SK-N-SH (cell line): ENCODE results near the gene TMEM150C.

Experiments used
- EP300 ChIP-seq, 2 experiments: IDR thresholded peaks; 2 replicates each; pipeline versions ENCODE4 v1.4.0 to v1.6.1; 2012; ENCODE audit warnings: borderline replicate concordance in 1 of 2, low read depth in 1 of 2, low read length in 1 of 2
- MXI1 ChIP-seq: IDR thresholded peaks from 2 replicates; pipeline ENCODE4 v1.6.1; 2012; ENCODE audit warnings: mild to moderate bottlenecking, low read depth, low read length, improper control_type of control experiment
- RCOR1 ChIP-seq: fragments of 150-350 bp; IDR thresholded peaks from 2 replicates; pipeline ENCODE4 v1.6.1; 2017; ENCODE audit warnings: antibody characterized with exemption, low read length
- TF ChIP-seq, protein P1 (sequence below): fragments of 200-600 bp; sonication (generic); IDR thresholded peaks from 2 replicates; pipeline ENCODE4 v1.6.1; 2017; ENCODE audit warnings: antibody characterized with exemption, mild to moderate bottlenecking, moderate library complexity
- TF ChIP-seq, protein P2 (sequence below): IDR thresholded peaks from 2 replicates; pipeline ENCODE4 v1.6.1; 2012; ENCODE audit warnings: mild to moderate bottlenecking, low read depth, low read length, moderate library complexity

DNA sequence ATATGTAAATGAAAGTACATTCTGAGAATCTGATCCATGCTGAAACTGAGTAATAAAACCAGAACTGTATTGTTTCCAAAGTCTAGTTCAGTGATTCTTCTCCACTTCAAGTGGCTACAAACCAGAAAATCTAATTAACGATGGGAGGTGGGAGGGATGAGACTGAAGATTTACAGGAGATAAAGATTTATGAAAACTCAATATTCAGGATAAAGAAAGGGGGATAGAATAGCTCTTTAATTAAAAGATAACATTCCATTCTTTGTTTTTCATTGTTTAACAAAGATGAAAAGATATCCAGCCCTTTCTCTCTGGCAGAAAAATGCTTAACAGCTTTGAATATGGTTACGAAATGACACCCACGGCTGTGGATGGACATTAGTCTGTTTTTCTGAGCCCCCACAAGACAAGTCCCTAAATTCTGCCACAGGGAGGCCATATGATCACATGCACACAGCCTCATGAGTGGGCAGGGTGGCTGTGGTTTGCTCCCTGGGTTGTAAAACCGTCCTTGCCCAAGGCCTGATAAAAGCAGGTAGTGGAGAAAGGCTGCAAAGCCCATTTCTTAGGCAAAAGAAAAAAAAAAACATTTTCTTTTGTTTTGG lies 36.4 kb downstream of the TMEM150C start:
- TF ChIP-seq, protein P1, sequence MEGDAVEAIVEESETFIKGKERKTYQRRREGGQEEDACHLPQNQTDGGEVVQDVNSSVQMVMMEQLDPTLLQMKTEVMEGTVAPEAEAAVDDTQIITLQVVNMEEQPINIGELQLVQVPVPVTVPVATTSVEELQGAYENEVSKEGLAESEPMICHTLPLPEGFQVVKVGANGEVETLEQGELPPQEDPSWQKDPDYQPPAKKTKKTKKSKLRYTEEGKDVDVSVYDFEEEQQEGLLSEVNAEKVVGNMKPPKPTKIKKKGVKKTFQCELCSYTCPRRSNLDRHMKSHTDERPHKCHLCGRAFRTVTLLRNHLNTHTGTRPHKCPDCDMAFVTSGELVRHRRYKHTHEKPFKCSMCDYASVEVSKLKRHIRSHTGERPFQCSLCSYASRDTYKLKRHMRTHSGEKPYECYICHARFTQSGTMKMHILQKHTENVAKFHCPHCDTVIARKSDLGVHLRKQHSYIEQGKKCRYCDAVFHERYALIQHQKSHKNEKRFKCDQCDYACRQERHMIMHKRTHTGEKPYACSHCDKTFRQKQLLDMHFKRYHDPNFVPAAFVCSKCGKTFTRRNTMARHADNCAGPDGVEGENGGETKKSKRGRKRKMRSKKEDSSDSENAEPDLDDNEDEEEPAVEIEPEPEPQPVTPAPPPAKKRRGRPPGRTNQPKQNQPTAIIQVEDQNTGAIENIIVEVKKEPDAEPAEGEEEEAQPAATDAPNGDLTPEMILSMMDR, result no peak
- TF ChIP-seq EP300 (IDR thresholded peaks at IDR 0.05; ENCODE audit: borderline replicate concordance in 1 of 2, low read depth in 1 of 2, low read length in 1 of 2) (no peak), MXI1 (no peak), RCOR1 (no peak)
- TF ChIP-seq, protein P2, sequence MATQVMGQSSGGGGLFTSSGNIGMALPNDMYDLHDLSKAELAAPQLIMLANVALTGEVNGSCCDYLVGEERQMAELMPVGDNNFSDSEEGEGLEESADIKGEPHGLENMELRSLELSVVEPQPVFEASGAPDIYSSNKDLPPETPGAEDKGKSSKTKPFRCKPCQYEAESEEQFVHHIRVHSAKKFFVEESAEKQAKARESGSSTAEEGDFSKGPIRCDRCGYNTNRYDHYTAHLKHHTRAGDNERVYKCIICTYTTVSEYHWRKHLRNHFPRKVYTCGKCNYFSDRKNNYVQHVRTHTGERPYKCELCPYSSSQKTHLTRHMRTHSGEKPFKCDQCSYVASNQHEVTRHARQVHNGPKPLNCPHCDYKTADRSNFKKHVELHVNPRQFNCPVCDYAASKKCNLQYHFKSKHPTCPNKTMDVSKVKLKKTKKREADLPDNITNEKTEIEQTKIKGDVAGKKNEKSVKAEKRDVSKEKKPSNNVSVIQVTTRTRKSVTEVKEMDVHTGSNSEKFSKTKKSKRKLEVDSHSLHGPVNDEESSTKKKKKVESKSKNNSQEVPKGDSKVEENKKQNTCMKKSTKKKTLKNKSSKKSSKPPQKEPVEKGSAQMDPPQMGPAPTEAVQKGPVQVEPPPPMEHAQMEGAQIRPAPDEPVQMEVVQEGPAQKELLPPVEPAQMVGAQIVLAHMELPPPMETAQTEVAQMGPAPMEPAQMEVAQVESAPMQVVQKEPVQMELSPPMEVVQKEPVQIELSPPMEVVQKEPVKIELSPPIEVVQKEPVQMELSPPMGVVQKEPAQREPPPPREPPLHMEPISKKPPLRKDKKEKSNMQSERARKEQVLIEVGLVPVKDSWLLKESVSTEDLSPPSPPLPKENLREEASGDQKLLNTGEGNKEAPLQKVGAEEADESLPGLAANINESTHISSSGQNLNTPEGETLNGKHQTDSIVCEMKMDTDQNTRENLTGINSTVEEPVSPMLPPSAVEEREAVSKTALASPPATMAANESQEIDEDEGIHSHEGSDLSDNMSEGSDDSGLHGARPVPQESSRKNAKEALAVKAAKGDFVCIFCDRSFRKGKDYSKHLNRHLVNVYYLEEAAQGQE, result no peak
